HS-27A (cell line): ENCODE data around the gene CRELD1.

Experiments used
- DNase-seq: peaks from one replicate; pipeline ENCODE4 v3.0.0-alpha.2; 2012; ENCODE audit warnings: low read depth, missing footprints

Gene CRELD1

GRCh38 chr3:9957214-9957613 is 23.6 kb downstream of the CRELD1 start:
- no peak for DNase-seq

DNA sequence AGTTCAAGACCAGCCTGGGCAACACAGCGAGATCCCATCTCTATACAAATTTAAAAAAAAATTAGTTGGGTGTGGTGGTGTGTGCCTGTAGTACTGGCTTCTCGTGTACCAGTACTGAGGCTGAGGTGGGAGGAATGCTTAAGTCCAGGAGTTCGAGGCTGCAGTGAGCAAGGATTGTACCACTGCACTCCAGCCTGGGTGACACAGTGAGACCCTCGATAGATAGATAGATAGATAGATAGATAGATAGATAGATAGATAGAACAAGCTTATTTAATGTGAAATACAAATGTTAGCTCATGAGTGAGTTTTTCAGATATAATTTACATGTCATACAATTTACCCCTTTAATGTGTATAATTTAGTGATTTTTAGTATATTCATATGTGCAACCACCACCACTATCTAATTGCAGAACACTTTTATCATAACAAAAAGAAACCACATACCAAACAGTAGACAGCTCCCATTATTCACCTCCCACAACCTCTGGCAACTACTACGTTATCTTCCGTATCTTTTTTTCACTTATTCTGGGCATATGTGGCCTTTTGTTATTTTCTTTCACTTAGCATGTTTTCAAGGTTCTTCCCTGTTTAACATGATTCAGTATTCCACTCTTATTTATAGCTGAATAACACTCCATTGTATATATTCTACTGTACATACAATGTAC is 31.7 kb downstream of the CRELD1 start:
- DNase-seq = no peak

DNA sequence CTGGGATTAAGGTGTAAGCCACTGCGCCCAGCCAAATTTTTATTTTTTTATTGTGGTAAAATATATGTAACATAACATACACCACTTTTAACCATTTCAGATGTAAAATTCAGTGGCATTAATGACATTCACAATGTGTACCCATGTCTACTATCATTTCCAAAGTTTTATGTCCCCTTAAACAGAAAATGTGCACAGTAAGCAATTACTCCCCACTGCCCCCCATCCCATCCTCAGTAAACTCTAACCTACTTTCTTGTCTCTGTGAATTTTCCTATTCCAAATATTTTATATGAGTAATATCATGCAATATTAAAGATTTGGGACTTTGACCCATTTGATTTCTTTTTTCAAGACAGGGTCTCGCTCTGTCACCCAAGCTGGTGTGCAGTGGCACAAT is 33.2 kb downstream of the CRELD1 start:
- no peak for DNase-seq

GRCh38 chr3:9969632-9970019 is 36.0 kb downstream of the CRELD1 start:
- DNase-seq = no peak

DNA sequence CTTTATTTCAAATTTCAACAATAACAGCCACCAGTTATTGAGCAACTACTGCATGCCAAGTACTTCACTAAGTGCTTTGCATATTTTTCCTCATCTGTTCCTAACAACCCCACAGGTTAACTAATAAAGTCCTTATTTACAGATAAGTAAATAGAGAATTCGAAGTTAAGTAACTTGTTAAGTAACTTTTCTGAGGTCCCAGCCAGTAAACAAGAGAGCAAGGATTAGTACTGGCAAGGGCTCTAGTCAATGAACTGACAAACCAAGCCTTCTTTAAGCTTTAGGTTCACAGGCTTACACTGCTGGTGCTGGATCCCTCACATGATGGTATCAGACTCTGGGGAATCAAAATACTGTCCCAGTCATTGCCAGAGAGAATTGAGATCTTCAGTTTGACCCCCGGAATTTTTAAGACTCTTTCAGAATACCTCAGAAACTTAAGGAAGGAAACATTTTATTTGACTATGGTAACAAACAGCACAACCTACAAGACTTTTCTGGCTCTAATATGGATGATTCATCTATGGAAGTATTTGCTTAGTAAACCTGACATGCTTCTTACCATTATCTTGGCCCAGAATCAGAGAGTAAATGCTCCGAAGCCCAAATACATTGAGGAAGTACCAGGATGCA is 36.5 kb downstream of the CRELD1 start:
- no peak for DNase-seq

DNA sequence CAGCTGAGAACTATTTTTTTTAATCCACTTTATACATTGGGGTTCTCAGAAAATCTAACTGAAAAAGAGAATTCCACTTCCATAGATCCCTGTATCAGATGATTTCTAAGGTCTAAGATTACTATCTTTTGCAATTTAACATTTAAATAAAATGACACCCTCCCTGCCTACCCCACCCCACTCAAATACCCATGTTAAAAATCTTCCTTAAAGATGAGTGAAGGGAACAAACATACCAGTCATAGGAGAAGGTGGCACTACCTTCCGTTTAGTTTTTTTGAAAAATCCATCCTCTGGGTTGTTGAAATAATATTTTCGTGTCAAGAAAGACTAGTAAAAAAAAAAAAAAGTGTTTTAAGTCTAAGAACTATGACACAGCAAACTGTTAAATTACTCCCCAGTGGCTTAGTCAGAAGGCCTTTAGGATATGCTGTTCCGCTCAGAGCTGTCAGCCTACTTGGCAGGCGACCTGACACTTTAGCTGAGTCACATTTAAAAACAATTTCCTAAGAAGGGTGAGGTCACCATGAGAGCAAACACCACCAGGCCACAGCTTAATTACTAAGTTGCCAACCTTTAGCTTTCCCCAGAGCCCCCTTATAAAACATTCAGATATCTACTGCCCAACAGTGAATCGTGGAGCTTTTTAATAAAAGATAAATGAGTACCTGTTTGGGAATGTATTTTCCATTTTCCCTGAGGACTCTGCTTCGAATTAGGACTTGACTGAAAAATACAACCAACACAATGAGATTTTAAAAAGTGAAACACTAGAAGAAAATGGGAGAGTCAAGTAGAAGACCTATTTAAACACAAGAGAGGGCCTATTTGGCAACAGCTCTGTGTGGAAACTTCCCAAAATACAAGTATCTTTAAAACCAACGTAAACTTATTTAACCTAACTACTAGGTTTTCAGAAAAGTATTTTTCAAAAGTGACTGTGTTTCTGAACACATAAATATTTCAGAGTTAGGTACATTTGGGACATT is 43.4 kb downstream of the CRELD1 start:
- peak; percentile 91 for DNase-seq

GRCh38 chr3:9978710-9979305 is 45.2 kb downstream of the CRELD1 start:
- DNase-seq = no peak

DNA sequence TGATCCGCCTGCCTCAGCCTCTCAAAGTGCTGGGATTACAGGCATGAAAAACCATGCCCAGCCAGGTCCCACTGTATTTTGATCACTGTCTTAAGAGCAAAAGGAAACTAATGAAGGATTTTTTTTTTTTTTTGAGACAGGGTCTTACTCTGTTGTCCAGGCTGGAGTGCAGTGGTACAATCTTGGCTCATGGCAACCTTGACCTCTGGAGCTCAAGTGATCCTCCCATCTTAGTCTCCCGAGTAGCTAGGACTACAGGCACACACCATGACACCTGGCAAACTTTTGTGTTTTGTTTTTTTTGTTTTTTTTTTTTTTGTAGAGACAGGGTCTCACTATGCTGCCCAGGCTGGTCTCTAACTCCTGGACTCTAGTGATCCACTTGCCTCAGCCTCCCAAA is 46.6 kb downstream of the CRELD1 start:
- DNase-seq = no peak

- no peak for DNase-seq
Measured at GRCh38 chr3:9986230-9986725, 52.6 kb downstream of the CRELD1 start.

- no peak for DNase-seq
Measured at GRCh38 chr3:9994086-9994844, 60.6 kb downstream of the CRELD1 start.
